Activated T-cell treated with anti-CD3 and anti-CD28 coated beads, Interleukin-2, amount 50 U/mL, for 24 hours (primary cell): Measurements from ENCODE around the gene AFF2.
"Not testable (repeated sequence)": the region's sequence is repeated elsewhere in the genome, so short reads cannot be mapped to it uniquely, and the experiment has no call there.

ENCODE experiments used
- DNase-seq: peaks from one replicate; pipeline ENCODE4 v3.0.0-alpha.2; 2020
- H3K27ac Mint-ChIP-seq: 2 replicates; pipeline ENCODE4 v1.8.0; 2020; ENCODE audit warnings: mild to moderate bottlenecking, mixed read lengths
- H3K27me3 Mint-ChIP-seq: 2 replicates; pipeline ENCODE4 v1.8.0; 2020; ENCODE audit warnings: mixed read lengths
- H3K36me3 Mint-ChIP-seq: 2 replicates; pipeline ENCODE4 v1.8.0; 2020; ENCODE audit warnings: low read depth, mixed read lengths
- H3K4me1 Mint-ChIP-seq: 2 replicates; pipeline ENCODE4 v1.8.0; 2020; ENCODE audit warnings: low read depth, mixed read lengths
- H3K4me3 Mint-ChIP-seq: 2 replicates; pipeline ENCODE4 v1.8.0; 2020; ENCODE audit warnings: mild to moderate bottlenecking, moderate library complexity, mixed read lengths
- H3K9me3 Mint-ChIP-seq: 2 replicates; pipeline ENCODE4 v1.8.0; 2020; ENCODE audit warnings: mixed read lengths

Gene AFF2

GRCh38 chrX:148662014-148662413 is 161.6 kb downstream of the AFF2 start:
- Mint-ChIP-seq H3K27me3 (peaks cover 32% of the 10 kb centered on the region), H3K27ac (no peak overlapping the region), H3K36me3 (no peaks in the 10 kb centered on the region), H3K4me3 (no peak overlapping the region), H3K9me3 (peaks cover 2% of the 10 kb centered on the region), H3K4me1 (peaks cover 7% of the 10 kb centered on the region)
- DNase-seq, result no peak

GRCh38 chrX:148664171-148664570 is 163.8 kb downstream of the AFF2 start:
- peaks cover 15% of the 10 kb centered on the region for H3K9me3 Mint-ChIP-seq
- peaks cover 23% of the 10 kb centered on the region for H3K27me3 Mint-ChIP-seq
- no peak overlapping the region for H3K4me3 Mint-ChIP-seq
- DNase-seq, result no peak
- H3K36me3 Mint-ChIP-seq, result peaks cover 6% of the 10 kb centered on the region
- H3K4me1 Mint-ChIP-seq, result no peaks in the 10 kb centered on the region
- no peak overlapping the region for H3K27ac Mint-ChIP-seq

- H3K36me3 Mint-ChIP-seq, result peaks cover 7% of the 10 kb centered on the region
- no peak overlapping the region for H3K4me3 Mint-ChIP-seq
- H3K9me3 Mint-ChIP-seq, result peaks cover 21% of the 10 kb centered on the region
- H3K27me3 Mint-ChIP-seq, result peaks cover 21% of the 10 kb centered on the region
- no peak for DNase-seq
- no peak overlapping the region for H3K27ac Mint-ChIP-seq
- H3K4me1 Mint-ChIP-seq, result no peaks in the 10 kb centered on the region
Measured at GRCh38 chrX:148664995-148665394, 164.6 kb downstream of the AFF2 start.

GRCh38 chrX:148669175-148669574 is 168.8 kb downstream of the AFF2 start:
- H3K27ac Mint-ChIP-seq, H3K4me3 Mint-ChIP-seq, H3K4me1 Mint-ChIP-seq, DNase-seq, H3K36me3 Mint-ChIP-seq: not testable (repeated sequence)
- Mint-ChIP-seq H3K9me3 (peaks cover 24% of the 10 kb centered on the region), H3K27me3 (peaks cover 12% of the 10 kb centered on the region)

GRCh38 chrX:148670277-148670676 is 169.9 kb downstream of the AFF2 start:
- Mint-ChIP-seq H3K36me3 (peaks cover 7% of the 10 kb centered on the region), H3K27ac (no peak overlapping the region), H3K4me1 (no peaks in the 10 kb centered on the region), H3K4me3 (no peak overlapping the region), H3K27me3 (peaks cover 6% of the 10 kb centered on the region), H3K9me3 (peaks cover 24% of the 10 kb centered on the region)
- DNase-seq, result no peak

GRCh38 chrX:148672517-148672916 is 172.1 kb downstream of the AFF2 start:
- Mint-ChIP-seq H3K27me3 (peaks cover 10% of the 10 kb centered on the region), H3K27ac (no peak overlapping the region), H3K36me3 (peaks cover 4% of the 10 kb centered on the region), H3K4me1 (no peaks in the 10 kb centered on the region), H3K4me3 (no peak overlapping the region), H3K9me3 (peaks cover 16% of the 10 kb centered on the region)
- DNase-seq, result no peak

GRCh38 chrX:148681605-148682004 is 181.2 kb downstream of the AFF2 start:
- no peaks in the 10 kb centered on the region for H3K4me1 Mint-ChIP-seq
- H3K27ac Mint-ChIP-seq, result no peak overlapping the region
- no peak for DNase-seq
- no peaks in the 10 kb centered on the region for H3K36me3 Mint-ChIP-seq
- peaks cover 13% of the 10 kb centered on the region for H3K27me3 Mint-ChIP-seq
- no peak overlapping the region for H3K4me3 Mint-ChIP-seq
- H3K9me3 Mint-ChIP-seq, result no peaks in the 10 kb centered on the region

- Mint-ChIP-seq H3K4me3 (no peak overlapping the region), H3K27me3 (peaks cover 10% of the 10 kb centered on the region), H3K9me3 (no peaks in the 10 kb centered on the region), H3K27ac (no peak overlapping the region), H3K4me1 (no peaks in the 10 kb centered on the region), H3K36me3 (no peaks in the 10 kb centered on the region)
- no peak for DNase-seq
Measured at GRCh38 chrX:148682206-148682605, 181.8 kb downstream of the AFF2 start.

GRCh38 chrX:148691456-148691855 is 191.0 kb downstream of the AFF2 start:
- no peak for DNase-seq
- Mint-ChIP-seq H3K9me3 (no peaks in the 10 kb centered on the region), H3K27me3 (peaks cover 11% of the 10 kb centered on the region), H3K27ac (no peak overlapping the region), H3K4me1 (no peaks in the 10 kb centered on the region), H3K36me3 (no peaks in the 10 kb centered on the region), H3K4me3 (no peak overlapping the region)

- H3K4me3 Mint-ChIP-seq, result no peak overlapping the region
- no peaks in the 10 kb centered on the region for H3K36me3 Mint-ChIP-seq
- H3K27ac Mint-ChIP-seq, result no peak overlapping the region
- H3K4me1 Mint-ChIP-seq, result no peaks in the 10 kb centered on the region
- peaks cover 7% of the 10 kb centered on the region for H3K27me3 Mint-ChIP-seq
- H3K9me3 Mint-ChIP-seq, result no peaks in the 10 kb centered on the region
- no peak for DNase-seq
Measured at GRCh38 chrX:148695255-148695654, 194.8 kb downstream of the AFF2 start.

- peaks cover 7% of the 10 kb centered on the region for H3K27me3 Mint-ChIP-seq
- no peak overlapping the region for H3K27ac Mint-ChIP-seq
- H3K4me1 Mint-ChIP-seq, result no peaks in the 10 kb centered on the region
- H3K36me3 Mint-ChIP-seq, result no peaks in the 10 kb centered on the region
- no peak overlapping the region for H3K4me3 Mint-ChIP-seq
- no peak for DNase-seq
- H3K9me3 Mint-ChIP-seq, result no peaks in the 10 kb centered on the region
Measured at GRCh38 chrX:148698221-148698620, 197.8 kb downstream of the AFF2 start.

GRCh38 chrX:148700021-148700420 is 199.6 kb downstream of the AFF2 start:
- Mint-ChIP-seq H3K27ac (no peak overlapping the region), H3K27me3 (peaks cover 7% of the 10 kb centered on the region), H3K4me1 (no peaks in the 10 kb centered on the region), H3K4me3 (no peak overlapping the region), H3K36me3 (no peaks in the 10 kb centered on the region), H3K9me3 (no peaks in the 10 kb centered on the region)
- DNase-seq, result no peak

- no peak overlapping the region for H3K27ac Mint-ChIP-seq
- no peak for DNase-seq
- no peaks in the 10 kb centered on the region for H3K9me3 Mint-ChIP-seq
- no peaks in the 10 kb centered on the region for H3K36me3 Mint-ChIP-seq
- no peak overlapping the region for H3K4me3 Mint-ChIP-seq
- no peaks in the 10 kb centered on the region for H3K4me1 Mint-ChIP-seq
- H3K27me3 Mint-ChIP-seq, result peaks cover 10% of the 10 kb centered on the region
Measured at GRCh38 chrX:148713981-148714380, 213.6 kb downstream of the AFF2 start.

GRCh38 chrX:148715361-148715760 is 214.9 kb downstream of the AFF2 start:
- peaks cover 5% of the 10 kb centered on the region for H3K27me3 Mint-ChIP-seq
- H3K4me1 Mint-ChIP-seq, result no peaks in the 10 kb centered on the region
- no peaks in the 10 kb centered on the region for H3K36me3 Mint-ChIP-seq
- no peak overlapping the region for H3K27ac Mint-ChIP-seq
- no peaks in the 10 kb centered on the region for H3K9me3 Mint-ChIP-seq
- no peak overlapping the region for H3K4me3 Mint-ChIP-seq
- DNase-seq, result no peak

GRCh38 chrX:148722966-148723365 is 222.5 kb downstream of the AFF2 start:
- Mint-ChIP-seq H3K27me3 (no peaks in the 10 kb centered on the region), H3K4me3 (no peak overlapping the region), H3K4me1 (no peaks in the 10 kb centered on the region), H3K36me3 (no peaks in the 10 kb centered on the region), H3K27ac (no peak overlapping the region), H3K9me3 (no peaks in the 10 kb centered on the region)
- DNase-seq, result no peak

GRCh38 chrX:148723551-148723950 is 223.1 kb downstream of the AFF2 start:
- Mint-ChIP-seq H3K4me1 (no peaks in the 10 kb centered on the region), H3K27me3 (no peaks in the 10 kb centered on the region), H3K9me3 (no peaks in the 10 kb centered on the region), H3K36me3 (no peaks in the 10 kb centered on the region), H3K27ac (no peak overlapping the region), H3K4me3 (no peak overlapping the region)
- DNase-seq, result no peak
